GM23248 (cell line): ENCODE measurements around the gene C1R.

Source experiments
- EZH2 ChIP-seq: fragments of 200-600 bp; sonication (generic); IDR thresholded peaks from 2 replicates; pipeline ENCODE4 v1.6.1; 2018; ENCODE audit warnings: antibody characterized with exemption, mild to moderate bottlenecking; ENCODE audit not compliant: insufficient read depth, poor library complexity, severe bottlenecking
- EZH2phosphoT487 ChIP-seq: fragments of 200-600 bp; sonication (generic); IDR thresholded peaks from 2 replicates; pipeline ENCODE4 v1.6.1; 2018; ENCODE audit warnings: antibody characterized with exemption, moderate library complexity, mild to moderate bottlenecking, low read depth; ENCODE audit not compliant: insufficient read depth

DNA sequence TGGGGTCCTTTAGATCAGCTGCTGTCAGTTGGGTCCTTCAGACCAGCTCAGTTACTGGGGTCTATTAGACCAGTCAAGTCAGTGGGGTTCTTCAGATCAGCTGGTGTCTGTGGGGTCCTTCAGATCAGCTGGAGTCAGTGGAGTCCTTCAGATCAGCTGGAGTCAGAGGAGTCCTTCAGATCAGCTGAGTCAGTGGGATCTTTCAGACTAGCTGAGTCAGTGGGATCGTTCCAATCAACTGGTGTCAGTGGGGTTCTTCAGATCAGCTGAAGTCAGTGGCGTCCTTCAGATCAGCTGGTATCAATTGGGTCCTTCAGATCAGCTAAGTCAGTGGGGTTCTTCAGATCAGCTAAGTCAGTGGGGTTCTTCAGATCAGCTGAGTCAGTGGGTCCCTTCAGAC is 59.3 kb downstream of the C1R start:
- TF ChIP-seq EZH2, result no peak
- TF ChIP-seq EZH2phosphoT487, result no peak
